Ovary (tissue), 3 donors: Measurements from ENCODE around the gene AGT.

Experiments
- CTCF ChIP-seq, 3 donors: fragments of 450-650 bp in 2 of 3; fragments of 200-600 bp in 1 of 3; IDR thresholded peaks; one replicate each; pipeline versions ENCODE4 v1.5.1 to v1.8.0; 2016 to 2022; ENCODE audit warnings: antibody characterized with exemption in 3 of 3, mild to moderate bottlenecking in 1 of 3
- POLR2A ChIP-seq: fragments of 450-650 bp; IDR thresholded peaks from one replicate; pipeline ENCODE4 v1.6.1; 2017; ENCODE audit warnings: antibody characterized with exemption, mild to moderate bottlenecking, moderate library complexity
- donor health status: DM: no; HTN: no; CAD: no.

- TF ChIP-seq POLR2A (no peak), CTCF (IDR thresholded peaks at IDR 0.05) (no peak)
Observed at GRCh38 chr1:230669543-230669942, 44.4 kb downstream of the AGT start.
